A549 treated with GW870086 at 1 μM for 4 hours (cell line): ENCODE data around the gene PPP1R9A. TPM values are rescaled to one million over a fixed set of nuclear protein-coding genes. Genes with fewer than 3 reads are reported as not detected.

Experiments used
- total RNA-seq: library from RNA; stranded (reverse); fragments of 200-300 nt; extraction: Qiagen RNA extraction; gene quantifications from 5 replicates; pipeline ENCODE4 v1.2.3, GENCODE V29; 2022; ENCODE audit warnings: low read depth

PPP1R9A gene
- total RNA-seq = 2.1 to 4.0 TPM (median 3.8 TPM) in 5 replicates

DNA sequence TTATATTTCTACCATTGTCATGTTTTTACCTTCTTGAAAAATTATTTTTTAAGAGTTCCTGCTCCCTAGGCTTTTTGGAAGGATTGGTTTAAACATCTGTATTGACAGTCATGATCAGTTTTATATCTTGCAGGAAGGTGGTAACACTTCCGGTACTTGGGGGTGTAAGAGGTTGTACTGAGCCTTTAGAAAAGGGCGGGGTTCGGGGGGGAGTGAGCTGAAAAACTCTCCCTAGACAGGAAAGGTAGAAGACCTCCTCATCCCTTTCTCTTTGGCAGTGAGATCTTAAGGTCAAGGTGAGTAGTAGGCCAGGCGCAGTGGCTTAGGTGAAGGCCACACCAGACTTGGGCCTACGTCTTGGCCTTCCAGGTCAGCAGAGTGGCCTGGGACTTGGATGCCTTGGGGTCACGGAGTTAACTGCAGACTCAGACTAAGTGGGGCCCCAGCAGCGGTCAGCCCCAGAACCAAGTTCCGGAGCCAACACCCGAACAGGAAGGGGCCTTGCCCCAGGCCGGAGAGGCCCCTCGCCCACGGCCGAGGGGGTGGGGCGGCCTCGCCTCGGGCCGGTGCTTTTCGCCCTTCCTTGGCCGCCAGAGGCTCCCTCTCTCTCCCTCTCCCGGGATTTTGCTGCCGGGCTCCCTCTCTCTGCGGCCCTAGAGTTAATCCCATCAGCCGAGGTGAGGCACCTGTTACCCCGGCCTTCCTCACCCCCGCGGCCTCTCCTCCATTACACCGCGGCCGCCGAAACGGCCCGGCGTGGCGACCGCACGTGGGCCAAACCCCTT is at the start of gene PPP1R9A:
Gene PPP1R9A, plus strand, starts transcription at position 569 of the 785 bp plus-strand sequence. CDS start 2,520 bp downstream, outside the sequence.

GRCh38 chr7:95324431-95324830 is 417.0 kb downstream of the PPP1R9A start, which contains the start of gene PON1:
TSS of gene PON1 (minus strand) at chr7:95324532. CDS start at chr7:95324475, 57 bp downstream.

